Measurements from ENCODE around the gene PIK3CD. TPM values are rescaled to one million over a fixed set of nuclear protein-coding genes. Genes with fewer than 3 reads are reported as not detected.
A peak's percentile ranks its signal among the peaks of the same experiment; 100 is the strongest.

Gene PIK3CD
- total RNA-seq, 1 donor from 2014 or later, result 287 TPM

- H3K36me3 Mint-ChIP-seq (ENCODE audit: low read depth), result peaks cover 59% of the 10 kb centered on the region
- H3K9me3 Mint-ChIP-seq, result no peaks in the 10 kb centered on the region
- intact Hi-C loops (cut with micrococcal nuclease), result no loop called here
- peak; percentile 57 for DNase-seq (ENCODE audit: low spot score)
- no peak overlapping the region for H3K4me3 Mint-ChIP-seq
- H3K27ac Mint-ChIP-seq, result no peak overlapping the region
- no peaks in the 10 kb centered on the region for H3K27me3 Mint-ChIP-seq (ENCODE audit: insufficient read depth)
- H3K4me1 Mint-ChIP-seq (ENCODE audit: low read depth), result peaks cover 25% of the 10 kb centered on the region
Measured at GRCh38 chr1:9721606-9722377, 70.3 kb downstream of the PIK3CD start.

- Mint-ChIP-seq H3K36me3 (ENCODE audit: low read depth) (peaks cover 59% of the 10 kb centered on the region), H3K27me3 (ENCODE audit: insufficient read depth) (no peaks in the 10 kb centered on the region), H3K4me1 (ENCODE audit: low read depth) (peaks cover 25% of the 10 kb centered on the region), H3K4me3 (no peak overlapping the region), H3K9me3 (no peaks in the 10 kb centered on the region), H3K27ac (no peak overlapping the region)
- intact Hi-C loops (cut with micrococcal nuclease), result no loop called here
- no peak for DNase-seq (ENCODE audit: low spot score)
Measured at GRCh38 chr1:9722378-9722749, 70.8 kb downstream of the PIK3CD start.

GRCh38 chr1:9723068-9723805, 71.7 kb downstream of the PIK3CD start:
- H3K9me3 Mint-ChIP-seq, result no peaks in the 10 kb centered on the region
- H3K4me3 Mint-ChIP-seq, result no peak overlapping the region
- intact Hi-C loops (cut with micrococcal nuclease), result no loop called here
- H3K36me3 Mint-ChIP-seq (ENCODE audit: low read depth), result peaks cover 61% of the 10 kb centered on the region
- no peaks in the 10 kb centered on the region for H3K27me3 Mint-ChIP-seq (ENCODE audit: insufficient read depth)
- peaks cover 25% of the 10 kb centered on the region for H3K4me1 Mint-ChIP-seq (ENCODE audit: low read depth)
- DNase-seq (ENCODE audit: low spot score), result no peak
- H3K27ac Mint-ChIP-seq, result peak overlapping the region; percentile 55

- H3K27ac Mint-ChIP-seq, result peak overlapping the region; percentile 55
- H3K4me3 Mint-ChIP-seq, result no peak overlapping the region
- H3K9me3 Mint-ChIP-seq, result no peaks in the 10 kb centered on the region
- peaks cover 32% of the 10 kb centered on the region for H3K4me1 Mint-ChIP-seq (ENCODE audit: low read depth)
- no peak for DNase-seq (ENCODE audit: low spot score)
- H3K36me3 Mint-ChIP-seq (ENCODE audit: low read depth), result peaks cover 66% of the 10 kb centered on the region
- no peaks in the 10 kb centered on the region for H3K27me3 Mint-ChIP-seq (ENCODE audit: insufficient read depth)
- intact Hi-C loops (cut with micrococcal nuclease), result no loop called here
Measured at GRCh38 chr1:9723926-9724325, 72.4 kb downstream of the PIK3CD start.

GRCh38 chr1:9724706-9725476, 73.4 kb downstream of the PIK3CD start:
- peaks cover 38% of the 10 kb centered on the region for H3K4me1 Mint-ChIP-seq (ENCODE audit: low read depth)
- H3K4me3 Mint-ChIP-seq, result no peak overlapping the region
- DNase-seq (ENCODE audit: low spot score), result peak; percentile 57
- no peaks in the 10 kb centered on the region for H3K9me3 Mint-ChIP-seq
- peak overlapping the region; percentile 18 for H3K27ac Mint-ChIP-seq
- no peaks in the 10 kb centered on the region for H3K27me3 Mint-ChIP-seq (ENCODE audit: insufficient read depth)
- intact Hi-C loops (cut with micrococcal nuclease), result no loop called here
- peaks cover 66% of the 10 kb centered on the region for H3K36me3 Mint-ChIP-seq (ENCODE audit: low read depth)

GRCh38 chr1:9726406-9726805, 74.9 kb downstream of the PIK3CD start:
- no peak for DNase-seq (ENCODE audit: low spot score)
- no peaks in the 10 kb centered on the region for H3K27me3 Mint-ChIP-seq (ENCODE audit: insufficient read depth)
- no peaks in the 10 kb centered on the region for H3K9me3 Mint-ChIP-seq
- intact Hi-C loops (cut with micrococcal nuclease), result no loop called here
- peaks cover 46% of the 10 kb centered on the region for H3K4me1 Mint-ChIP-seq (ENCODE audit: low read depth)
- no peak overlapping the region for H3K27ac Mint-ChIP-seq
- H3K4me3 Mint-ChIP-seq, result no peak overlapping the region
- H3K36me3 Mint-ChIP-seq (ENCODE audit: low read depth), result peaks cover 73% of the 10 kb centered on the region

GRCh38 chr1:9726905-9727595, 75.5 kb downstream of the PIK3CD start:
- intact Hi-C loops (cut with micrococcal nuclease), result no loop called here
- no peaks in the 10 kb centered on the region for H3K27me3 Mint-ChIP-seq (ENCODE audit: insufficient read depth)
- H3K36me3 Mint-ChIP-seq (ENCODE audit: low read depth), result peaks cover 74% of the 10 kb centered on the region
- H3K27ac Mint-ChIP-seq, result peak overlapping the region; percentile 83
- H3K9me3 Mint-ChIP-seq, result no peaks in the 10 kb centered on the region
- H3K4me3 Mint-ChIP-seq, result peak overlapping the region; percentile 37
- DNase-seq (ENCODE audit: low spot score), result no peak
- H3K4me1 Mint-ChIP-seq (ENCODE audit: low read depth), result peaks cover 52% of the 10 kb centered on the region

GRCh38 chr1:9728451-9729295, 77.1 kb downstream of the PIK3CD start:
- peaks cover 67% of the 10 kb centered on the region for H3K36me3 Mint-ChIP-seq (ENCODE audit: low read depth)
- H3K4me3 Mint-ChIP-seq, result peak overlapping the region; percentile 72
- DNase-seq (ENCODE audit: low spot score), result peak; percentile 54
- peak overlapping the region; percentile 83 for H3K27ac Mint-ChIP-seq
- peaks cover 56% of the 10 kb centered on the region for H3K4me1 Mint-ChIP-seq (ENCODE audit: low read depth)
- intact Hi-C loops (cut with micrococcal nuclease), result loop anchor here (1.0 to 2.0 kb wide), 7 partner anchors 11 to 214 kb away; partner anchors contain the start of genes CLSTN1, CTNNBIP1, LZIC and NMNAT1
- H3K9me3 Mint-ChIP-seq, result no peaks in the 10 kb centered on the region
- no peaks in the 10 kb centered on the region for H3K27me3 Mint-ChIP-seq (ENCODE audit: insufficient read depth)

- no peaks in the 10 kb centered on the region for H3K9me3 Mint-ChIP-seq
- H3K4me3 Mint-ChIP-seq, result peak overlapping the region; percentile 72
- H3K36me3 Mint-ChIP-seq (ENCODE audit: low read depth), result peaks cover 66% of the 10 kb centered on the region
- H3K27me3 Mint-ChIP-seq (ENCODE audit: insufficient read depth), result no peaks in the 10 kb centered on the region
- intact Hi-C loops (cut with micrococcal nuclease), result loop anchor here (2.0 kb wide), 3 partner anchors 93 to 213 kb away; partner anchors contain the start of genes CLSTN1, CTNNBIP1, LZIC and NMNAT1
- H3K4me1 Mint-ChIP-seq (ENCODE audit: low read depth), result peaks cover 52% of the 10 kb centered on the region
- peak overlapping the region; percentile 83 for H3K27ac Mint-ChIP-seq
- DNase-seq (ENCODE audit: low spot score), result no peak
Measured at GRCh38 chr1:9729523-9729922, 78.0 kb downstream of the PIK3CD start.

GRCh38 chr1:9730096-9730901, 78.8 kb downstream of the PIK3CD start:
- Mint-ChIP-seq H3K36me3 (ENCODE audit: low read depth) (peaks cover 61% of the 10 kb centered on the region), H3K27me3 (ENCODE audit: insufficient read depth) (no peaks in the 10 kb centered on the region), H3K27ac (peak overlapping the region; percentile 77), H3K4me1 (ENCODE audit: low read depth) (peaks cover 52% of the 10 kb centered on the region), H3K9me3 (no peaks in the 10 kb centered on the region), H3K4me3 (peak overlapping the region; percentile 45)
- no peak for DNase-seq (ENCODE audit: low spot score)
- intact Hi-C loops (cut with micrococcal nuclease), result no loop called here

- Mint-ChIP-seq H3K9me3 (no peaks in the 10 kb centered on the region), H3K4me1 (ENCODE audit: low read depth) (peaks cover 52% of the 10 kb centered on the region), H3K4me3 (no peak overlapping the region), H3K27me3 (ENCODE audit: insufficient read depth) (no peaks in the 10 kb centered on the region), H3K27ac (peak overlapping the region; percentile 77), H3K36me3 (ENCODE audit: low read depth) (peaks cover 61% of the 10 kb centered on the region)
- intact Hi-C loops (cut with micrococcal nuclease), result no loop called here
- DNase-seq (ENCODE audit: low spot score), result no peak
Measured at GRCh38 chr1:9731051-9731537, 79.6 kb downstream of the PIK3CD start.
